ENCODE measurements around the gene UGGT1.
"Not testable (repeated sequence)": the region's sequence is repeated elsewhere in the genome, so short reads cannot be mapped to it uniquely, and the experiment has no call there.

UGGT1 gene

GRCh38 chr2:128174067-128174466 is 83.1 kb downstream of the UGGT1 start:
- DNase-seq, result not testable (repeated sequence)

GRCh38 chr2:128177315-128177714 is 86.3 kb downstream of the UGGT1 start:
- no peak for DNase-seq

- no peak for DNase-seq
Measured at GRCh38 chr2:128178149-128178649, 87.2 kb downstream of the UGGT1 start.

- no peak for DNase-seq
Measured at GRCh38 chr2:128178650-128179460, 87.9 kb downstream of the UGGT1 start.

- DNase-seq, result no peak
Measured at GRCh38 chr2:128179461-128179755, 88.4 kb downstream of the UGGT1 start.

GRCh38 chr2:128180031-128180430 is 89.0 kb downstream of the UGGT1 start:
- DNase-seq, result no peak

- DNase-seq, result no peak
Measured at GRCh38 chr2:128185576-128185975, 94.6 kb downstream of the UGGT1 start.

GRCh38 chr2:128187032-128187654 is 96.1 kb downstream of the UGGT1 start:
- DNase-seq, result no peak

- DNase-seq, result no peak
Measured at GRCh38 chr2:128195435-128195984, 104.5 kb downstream of the UGGT1 start.

- no peak for DNase-seq
Measured at GRCh38 chr2:128196026-128196425, 105.0 kb downstream of the UGGT1 start.

GRCh38 chr2:128196471-128196931 is 105.5 kb downstream of the UGGT1 start:
- peak; percentile 31 for DNase-seq

- DNase-seq, result no peak
Measured at GRCh38 chr2:128197059-128197458, 106.1 kb downstream of the UGGT1 start.

- DNase-seq, result no peak
Measured at GRCh38 chr2:128198656-128199055, 107.7 kb downstream of the UGGT1 start.

- DNase-seq, result no peak
Measured at GRCh38 chr2:128199141-128199540, 108.1 kb downstream of the UGGT1 start.

GRCh38 chr2:128202791-128203190 is 111.8 kb downstream of the UGGT1 start:
- DNase-seq, result no peak

- DNase-seq, result no peak
Measured at GRCh38 chr2:128206245-128206644, 115.2 kb downstream of the UGGT1 start.

GRCh38 chr2:128208023-128208422 is 117.0 kb downstream of the UGGT1 start:
- DNase-seq, result no peak

- DNase-seq, result not testable (repeated sequence)
Measured at GRCh38 chr2:128208631-128209324, 117.8 kb downstream of the UGGT1 start.

- no peak for DNase-seq
Measured at GRCh38 chr2:128214251-128214650, 123.3 kb downstream of the UGGT1 start.

- no peak for DNase-seq
Measured at GRCh38 chr2:128214866-128215460, 124.0 kb downstream of the UGGT1 start.

GRCh38 chr2:128215897-128216642 is 125.1 kb downstream of the UGGT1 start:
- no peak for DNase-seq

GRCh38 chr2:128217671-128218070 is 126.7 kb downstream of the UGGT1 start:
- DNase-seq, result no peak
